Neural progenitor cell (in vitro differentiated cells): Measurements from ENCODE around the gene MTMR6.

Source experiments
- EZH2 ChIP-seq: fragments of 200-600 bp; sonication (generic); IDR thresholded peaks from 2 replicates; pipeline ENCODE4 v1.6.1; 2017; ENCODE audit warnings: antibody characterized with exemption, mild to moderate bottlenecking, moderate library complexity
- TF ChIP-seq, protein P1 (sequence below): fragments of 200-600 bp; sonication (generic); IDR thresholded peaks from 2 replicates; pipeline ENCODE4 v1.5.1; 2017; ENCODE audit warnings: antibody characterized with exemption, mild to moderate bottlenecking

DNA sequence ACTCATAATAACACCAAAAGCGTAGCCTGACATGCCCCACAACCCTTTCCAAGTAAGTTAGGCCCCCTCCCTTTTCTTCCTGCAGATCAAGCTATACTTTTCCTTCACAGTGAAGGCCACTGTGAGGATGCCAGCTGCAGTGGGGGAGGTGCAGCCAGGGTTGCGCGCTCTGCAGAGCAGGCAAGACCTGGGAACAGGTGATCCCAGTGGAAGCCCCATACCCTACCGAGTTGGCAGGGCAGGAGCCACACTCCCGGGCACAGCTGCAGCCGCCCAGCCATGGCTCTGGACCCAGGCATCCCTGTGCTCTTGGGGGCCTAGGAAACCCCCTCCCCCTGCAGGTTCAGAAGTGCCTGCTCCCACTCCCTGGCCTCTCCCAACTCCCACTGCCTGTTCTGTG, 18.7 kb downstream of the MTMR6 start:
- TF ChIP-seq, protein P1, sequence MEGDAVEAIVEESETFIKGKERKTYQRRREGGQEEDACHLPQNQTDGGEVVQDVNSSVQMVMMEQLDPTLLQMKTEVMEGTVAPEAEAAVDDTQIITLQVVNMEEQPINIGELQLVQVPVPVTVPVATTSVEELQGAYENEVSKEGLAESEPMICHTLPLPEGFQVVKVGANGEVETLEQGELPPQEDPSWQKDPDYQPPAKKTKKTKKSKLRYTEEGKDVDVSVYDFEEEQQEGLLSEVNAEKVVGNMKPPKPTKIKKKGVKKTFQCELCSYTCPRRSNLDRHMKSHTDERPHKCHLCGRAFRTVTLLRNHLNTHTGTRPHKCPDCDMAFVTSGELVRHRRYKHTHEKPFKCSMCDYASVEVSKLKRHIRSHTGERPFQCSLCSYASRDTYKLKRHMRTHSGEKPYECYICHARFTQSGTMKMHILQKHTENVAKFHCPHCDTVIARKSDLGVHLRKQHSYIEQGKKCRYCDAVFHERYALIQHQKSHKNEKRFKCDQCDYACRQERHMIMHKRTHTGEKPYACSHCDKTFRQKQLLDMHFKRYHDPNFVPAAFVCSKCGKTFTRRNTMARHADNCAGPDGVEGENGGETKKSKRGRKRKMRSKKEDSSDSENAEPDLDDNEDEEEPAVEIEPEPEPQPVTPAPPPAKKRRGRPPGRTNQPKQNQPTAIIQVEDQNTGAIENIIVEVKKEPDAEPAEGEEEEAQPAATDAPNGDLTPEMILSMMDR = no peak
- no peak for TF ChIP-seq EZH2
